HL-60/S4 (cell line): ENCODE results near the gene CFAP74.

Experiments used
- in situ Hi-C: fragments of 300-500 bp; cut with MboI; formaldehyde crosslinking; loops from 2 replicates; pipeline ENCODE4 v1.14.3; 2022; ENCODE audit warnings: low sequenced_read_pairs

The CFAP74 gene

DNA sequence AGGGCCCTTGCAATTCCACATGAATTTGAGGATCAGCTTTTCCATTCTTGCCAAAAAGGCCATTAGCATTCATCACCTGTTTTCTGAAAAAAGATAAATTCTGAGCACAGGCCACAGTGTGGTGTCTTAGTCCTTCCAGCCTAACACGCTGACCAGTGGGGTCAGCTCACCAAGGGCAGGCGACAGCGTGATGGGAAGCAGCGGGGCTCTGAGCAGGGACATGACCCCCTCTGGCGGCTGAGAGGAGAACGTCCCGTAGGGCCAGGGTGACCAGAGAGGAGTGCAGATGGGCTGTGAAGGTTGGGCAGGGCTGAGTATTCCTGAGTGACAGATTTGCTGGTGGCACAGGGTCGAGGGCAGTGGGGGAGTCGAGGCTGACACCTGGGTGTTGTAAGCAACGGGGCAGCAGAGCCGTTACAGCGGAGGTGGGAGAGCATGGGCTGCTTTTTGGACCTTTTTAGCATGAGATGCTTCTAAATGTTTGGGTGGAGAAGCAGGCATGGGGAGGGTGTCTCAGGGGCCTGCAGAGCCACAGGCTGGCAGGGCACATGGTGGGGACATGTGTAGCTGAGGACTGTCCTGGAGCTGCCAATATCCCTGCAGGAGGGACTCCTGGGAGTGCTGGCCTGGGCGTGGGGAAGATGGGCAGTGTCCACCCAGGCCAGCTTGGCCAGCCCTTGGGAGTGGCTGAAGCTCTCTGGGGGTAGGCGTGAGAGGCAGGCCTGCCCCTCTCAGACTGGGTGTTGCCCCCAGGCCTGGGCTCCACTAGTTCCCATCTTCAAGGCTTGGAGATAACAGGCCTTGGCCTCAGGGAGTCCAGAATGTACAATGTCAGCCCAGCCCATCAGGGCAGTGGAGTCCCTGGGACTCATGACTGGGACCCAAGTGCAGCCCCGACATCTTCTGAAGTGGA lies 97.1 kb downstream of the CFAP74 start:
- in situ Hi-C loops: no loop called here

DNA sequence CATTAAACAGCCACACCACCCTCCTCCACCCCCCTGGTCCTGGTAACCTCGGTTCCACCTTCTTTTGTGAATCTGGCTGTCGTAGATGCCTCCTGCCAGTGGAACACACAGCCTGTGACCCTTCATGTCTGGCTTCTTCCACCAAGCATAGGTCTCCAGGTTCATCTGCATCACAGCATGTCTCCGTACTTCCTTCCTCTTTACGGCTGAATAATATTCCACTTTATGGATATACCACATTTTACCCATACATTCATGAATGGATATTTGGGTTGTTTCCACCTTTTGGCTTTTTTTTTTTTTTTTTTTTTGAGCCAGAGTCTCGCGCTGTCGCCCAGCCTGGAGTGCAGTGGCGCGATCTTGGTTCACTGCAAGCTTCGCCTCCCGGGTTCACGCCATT lies 100.4 kb downstream of the CFAP74 start:
- in situ Hi-C loops: no loop called here

DNA sequence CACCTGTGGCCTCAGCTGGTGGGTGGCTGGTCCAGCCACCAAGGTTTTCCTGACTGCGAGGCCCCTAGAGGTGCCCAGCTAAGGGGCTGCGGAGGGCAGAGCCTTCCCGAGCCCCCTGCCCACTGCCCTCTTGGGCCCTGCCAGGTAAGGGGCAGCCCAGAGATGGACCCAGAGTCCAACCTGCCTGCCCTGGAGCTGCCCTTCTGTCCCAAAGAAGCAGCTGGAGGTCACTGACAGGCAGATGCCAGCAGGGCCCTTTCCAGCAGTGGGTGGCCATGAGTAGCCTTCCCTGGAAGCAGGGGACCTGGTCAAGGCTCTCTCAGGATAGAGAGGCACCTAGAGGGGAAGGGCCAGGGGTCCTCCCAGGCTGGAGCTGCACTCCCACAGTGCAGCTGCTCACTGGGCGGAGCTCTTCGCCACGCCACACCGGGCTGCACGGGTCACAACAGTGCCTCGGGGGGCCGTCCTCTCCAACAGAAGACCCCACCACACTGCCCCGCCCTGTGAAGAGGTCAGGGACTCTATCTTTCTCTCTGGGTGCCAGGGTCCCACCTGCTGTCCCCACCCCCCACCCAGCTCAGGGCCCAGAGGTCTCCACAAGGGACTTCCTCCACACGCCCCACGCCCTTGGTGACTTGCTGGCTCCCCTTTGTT lies 101.8 kb downstream of the CFAP74 start:
- in situ Hi-C loops: no loop called here

DNA sequence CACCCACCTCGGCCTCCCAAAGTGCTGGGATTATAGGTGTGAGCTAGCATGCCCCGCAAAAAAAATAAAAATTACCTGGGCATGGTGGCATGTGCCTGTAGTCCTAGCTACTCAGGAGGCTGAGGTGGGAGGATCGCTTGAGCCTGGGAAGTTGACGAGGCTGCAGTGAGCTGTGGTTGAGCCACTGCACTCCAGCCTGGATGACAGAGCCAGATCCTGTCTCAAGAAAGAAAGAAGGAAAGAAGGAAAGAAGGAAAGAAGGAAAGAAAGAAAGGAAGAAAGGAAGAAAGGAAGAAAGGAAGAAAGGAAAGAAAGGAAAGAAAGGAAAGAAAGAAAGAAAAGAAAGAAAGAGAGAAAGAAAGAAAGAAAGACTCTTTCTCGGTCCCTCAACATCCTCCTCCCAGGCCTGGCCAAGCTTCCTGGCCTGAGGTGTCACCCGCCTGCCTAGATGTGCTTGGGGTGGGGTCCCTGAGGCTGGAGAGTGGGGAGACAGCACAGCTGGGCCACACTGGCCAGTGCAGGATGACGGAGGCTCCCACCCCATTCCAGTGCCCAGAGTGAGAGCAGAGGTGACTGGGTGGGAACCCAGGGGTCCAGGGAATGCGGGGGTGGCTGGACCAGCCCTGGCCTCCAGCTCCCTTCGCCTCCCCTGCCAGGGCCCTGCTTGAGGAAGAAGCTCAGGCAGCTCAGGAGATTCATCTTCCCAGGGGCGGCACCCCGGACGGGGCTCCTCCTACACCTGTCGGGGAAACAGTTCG lies 102.5 kb downstream of the CFAP74 start:
- in situ Hi-C loops: no loop called here

DNA sequence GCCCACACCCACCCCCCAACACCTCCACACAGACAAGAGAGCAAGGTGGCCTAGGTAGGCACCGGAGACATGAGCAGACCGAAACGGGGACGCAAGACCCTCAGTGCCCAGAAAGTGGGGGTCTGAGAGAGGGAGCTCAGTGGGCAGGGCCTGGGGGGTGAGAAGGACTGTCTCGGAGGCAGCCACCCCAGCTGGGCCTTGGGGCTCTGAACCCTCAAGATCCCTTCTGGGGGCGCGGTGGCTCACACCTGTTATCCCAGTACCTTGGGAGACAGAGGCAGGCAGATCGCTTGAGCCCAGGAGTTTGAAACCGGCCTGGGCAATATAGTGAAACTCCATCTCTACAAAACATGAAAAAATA lies 103.6 kb downstream of the CFAP74 start:
- in situ Hi-C loops: no loop called here

DNA sequence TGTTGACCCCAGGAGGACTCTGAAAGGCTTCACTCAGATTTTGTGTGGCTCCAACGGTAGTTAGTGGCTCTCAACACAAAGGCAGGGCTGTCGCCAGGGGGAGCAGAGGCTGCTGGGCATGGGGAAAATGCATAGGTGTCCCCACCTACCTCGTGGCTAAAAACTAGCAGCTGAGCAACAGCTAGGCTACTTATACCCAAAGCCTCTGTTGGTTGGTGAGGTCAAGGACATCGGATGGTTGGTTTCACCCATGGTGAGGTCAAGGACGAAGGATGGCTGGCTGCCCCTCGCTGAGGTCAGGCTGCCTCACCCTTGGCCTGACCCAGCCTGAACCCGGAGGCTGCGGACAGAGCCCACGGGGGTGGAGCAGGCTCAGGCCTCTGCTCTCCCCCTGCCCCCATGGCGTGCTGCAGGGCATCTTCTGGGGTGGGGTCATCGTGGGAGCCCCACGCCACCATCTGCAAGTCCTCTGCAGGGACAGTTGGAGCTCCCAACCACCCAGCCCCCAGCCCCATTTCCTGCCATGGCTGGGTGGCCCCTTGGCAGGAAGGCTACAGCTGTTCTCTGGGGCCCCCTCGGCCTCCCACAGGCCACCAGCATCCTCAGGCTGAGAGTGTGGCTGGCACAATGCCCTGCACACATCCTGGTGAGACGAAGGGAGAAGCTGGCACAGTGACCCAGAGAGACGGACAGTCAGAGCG lies 104.2 kb downstream of the CFAP74 start:
- in situ Hi-C loops: no loop called here

DNA sequence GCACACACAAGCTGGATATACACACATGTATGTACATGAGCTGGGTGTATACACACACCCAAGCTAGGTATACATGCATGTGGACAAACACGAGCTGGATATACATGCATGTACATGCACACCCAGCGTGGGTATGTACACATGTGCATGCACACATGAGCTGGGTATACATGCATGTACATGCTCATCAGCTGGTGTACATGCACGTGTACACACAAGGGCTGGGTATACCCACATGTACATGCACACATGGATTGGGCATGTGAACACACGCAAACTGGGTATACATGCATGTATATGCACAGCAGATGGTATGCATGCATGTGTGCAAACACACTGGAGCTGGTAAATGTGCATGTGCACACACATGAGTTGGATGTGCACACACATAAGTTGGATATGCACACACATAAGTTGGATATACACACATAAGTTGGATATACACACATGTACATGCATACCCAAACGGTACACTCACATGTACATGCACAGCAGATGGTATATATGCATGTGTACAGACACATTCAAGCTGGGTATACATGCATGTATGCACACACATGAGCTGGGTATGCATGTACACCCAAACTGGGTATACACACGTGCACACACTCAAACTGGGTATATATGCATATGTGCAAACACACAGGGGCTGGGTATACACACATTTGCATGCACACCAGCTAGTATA lies 105.2 kb downstream of the CFAP74 start:
- in situ Hi-C loops: no loop called here

DNA sequence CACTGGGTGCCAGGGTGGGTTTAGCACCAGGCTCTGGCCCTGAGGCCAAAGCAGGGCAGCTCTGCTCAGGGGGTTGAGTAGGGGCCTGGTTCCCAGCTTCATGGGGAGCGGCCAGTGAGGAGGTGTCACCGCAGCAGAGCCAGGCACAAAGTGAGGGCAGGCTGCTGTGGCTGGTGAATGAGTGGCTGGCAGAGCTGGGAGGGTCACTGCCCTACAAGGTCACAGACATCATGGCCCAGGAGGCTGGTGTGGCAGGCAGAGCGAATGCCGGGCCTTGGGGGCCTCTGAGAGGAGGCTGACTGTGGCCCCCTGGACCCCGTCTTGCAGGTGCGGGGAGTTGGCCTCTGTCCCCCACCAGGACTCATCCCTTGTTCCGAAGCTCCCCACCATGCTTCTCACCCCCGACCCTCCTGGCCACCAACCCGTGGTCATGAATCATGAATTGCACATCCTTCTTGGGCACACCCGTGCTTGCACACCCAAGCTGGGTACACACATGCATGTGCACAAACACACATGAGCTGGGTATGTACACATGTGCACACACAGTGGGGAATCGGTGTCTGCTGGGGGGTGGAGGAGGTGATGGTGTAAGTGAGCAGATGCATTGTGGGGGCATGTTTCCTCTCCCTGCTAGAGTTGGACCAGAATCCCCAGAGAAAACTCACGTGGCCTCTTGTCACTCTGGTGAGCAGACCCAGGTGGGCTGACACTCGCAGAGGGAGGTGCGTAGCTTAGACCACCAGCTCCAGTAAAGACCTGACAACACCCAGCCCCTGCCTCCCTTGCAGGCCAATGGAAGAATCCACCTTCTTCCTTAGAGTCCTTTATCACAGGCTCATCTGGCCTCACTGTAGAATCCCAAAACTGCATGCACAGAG lies 107.9 kb downstream of the CFAP74 start:
- in situ Hi-C loops: no loop called here

DNA sequence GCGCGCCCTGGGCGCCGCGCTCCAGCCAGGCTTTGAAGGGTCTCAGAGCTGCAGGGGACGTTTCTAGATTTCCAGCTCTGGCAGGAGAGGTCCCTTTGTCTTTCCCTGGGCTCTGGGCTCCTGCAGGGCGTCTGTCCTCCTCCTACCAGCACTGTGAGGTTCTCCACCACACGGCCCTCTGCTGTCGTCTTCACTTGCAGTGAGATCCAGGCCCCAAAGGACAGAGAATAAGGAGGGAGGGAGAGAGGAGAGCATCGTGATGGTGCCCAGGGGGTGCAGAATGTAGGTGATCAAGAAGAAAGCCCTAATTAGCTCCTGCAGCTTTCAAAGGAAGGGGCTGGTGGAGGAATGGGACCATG lies 108.5 kb downstream of the CFAP74 start:
- in situ Hi-C loops: no loop called here

DNA sequence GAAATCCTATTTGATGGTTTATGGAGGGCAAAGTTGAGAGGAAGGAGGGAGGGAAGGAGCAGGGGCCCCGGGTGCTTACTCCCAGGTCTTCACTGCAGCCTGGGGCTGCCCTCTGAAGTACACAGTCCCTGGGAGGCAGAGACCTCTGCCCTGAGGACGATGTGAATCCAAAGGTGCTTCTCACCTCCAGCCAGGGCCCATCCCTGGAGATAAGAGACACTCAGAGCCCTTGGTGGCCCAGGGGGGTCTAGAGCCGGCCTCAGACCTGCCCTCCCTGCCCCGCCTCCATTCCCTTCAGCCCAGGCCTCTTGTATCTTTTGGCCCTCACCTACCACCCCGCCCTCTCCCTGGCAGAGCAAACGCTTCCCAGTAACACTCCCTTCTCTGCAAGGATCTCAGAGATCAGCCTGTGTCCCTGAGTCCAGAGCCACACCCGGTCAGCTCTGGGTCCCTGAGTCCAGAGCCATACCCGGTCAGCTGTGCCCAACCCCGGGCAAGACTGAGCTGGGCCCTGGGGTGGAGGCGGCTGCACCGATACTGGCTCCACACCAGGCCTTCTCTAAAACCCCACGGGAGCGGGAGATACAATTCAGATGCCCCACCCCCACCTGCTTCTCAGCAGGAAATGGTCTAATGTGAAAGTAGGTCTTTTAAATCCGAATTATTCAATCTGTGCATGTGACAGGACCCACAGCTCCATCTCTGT lies 109.1 kb downstream of the CFAP74 start:
- in situ Hi-C loops: no loop called here

DNA sequence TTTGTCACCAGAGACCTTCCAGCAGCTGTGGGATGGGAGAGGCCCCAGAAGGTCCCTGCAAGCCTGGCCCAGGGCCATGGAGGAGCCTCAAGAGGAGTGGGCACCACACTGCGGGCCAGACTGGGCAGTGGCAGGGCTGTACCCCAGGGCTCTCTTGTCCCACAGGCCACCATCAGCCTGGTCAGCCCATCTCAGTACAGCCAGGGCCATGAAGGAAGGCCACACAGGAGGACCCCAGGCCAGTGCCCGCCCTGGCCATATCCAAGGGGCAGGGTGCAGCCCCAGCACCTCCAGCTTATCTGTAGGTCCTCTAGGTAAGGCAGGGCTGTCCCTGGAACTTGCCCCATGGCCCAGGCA lies 109.6 kb downstream of the CFAP74 start:
- in situ Hi-C loops: no loop called here

DNA sequence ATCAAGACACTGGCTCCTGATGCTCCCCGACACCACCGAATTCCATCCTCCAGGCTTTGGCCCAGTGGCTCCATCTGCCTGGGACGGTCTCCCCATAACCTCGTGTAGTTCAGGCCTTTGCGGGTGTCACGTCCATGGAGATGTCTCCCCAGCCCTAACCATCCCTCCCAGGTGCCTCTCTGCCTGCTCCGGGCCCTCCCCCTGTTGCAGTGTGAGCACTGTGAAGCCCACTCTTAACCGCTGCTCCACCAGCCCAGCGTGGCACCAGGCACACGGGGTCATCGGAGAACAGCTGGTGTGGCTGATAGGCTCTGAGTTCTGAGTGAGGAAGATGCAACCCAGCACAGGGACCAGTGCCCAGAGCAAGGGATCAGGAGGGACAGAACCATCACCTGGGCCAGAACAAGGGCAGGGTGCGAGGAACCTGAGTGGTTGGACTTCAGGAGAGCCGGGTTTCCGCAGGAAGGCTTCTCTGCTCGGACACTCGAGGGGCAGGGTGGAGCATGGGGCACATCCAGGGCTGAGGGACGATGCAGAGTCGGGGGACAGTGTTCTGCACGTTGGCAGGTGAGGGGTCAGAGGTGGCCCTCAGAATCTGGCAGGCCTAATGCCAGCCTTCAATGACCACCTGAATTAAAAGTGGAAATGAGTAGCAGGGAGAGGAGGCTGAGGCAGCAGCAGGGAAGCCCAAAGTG lies 110.1 kb downstream of the CFAP74 start:
- in situ Hi-C loops: no loop called here

DNA sequence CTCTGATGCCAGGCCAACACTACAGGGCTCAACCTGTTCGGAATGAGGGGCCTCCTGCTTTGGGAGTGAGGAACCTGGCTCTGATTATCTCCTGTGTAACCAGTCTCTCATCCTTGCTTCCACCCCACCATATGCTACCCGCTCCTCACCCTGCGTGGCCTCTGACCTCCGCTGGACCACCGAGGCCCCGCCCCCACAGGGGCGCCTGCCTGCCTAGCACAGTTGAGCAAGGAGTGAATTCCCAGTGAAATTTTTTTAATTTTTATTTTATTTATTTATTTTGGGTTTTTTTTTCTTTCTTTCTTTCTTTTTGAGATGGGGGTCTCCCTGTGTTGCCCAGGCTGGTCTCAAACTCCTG lies 110.8 kb downstream of the CFAP74 start:
- in situ Hi-C loops: no loop called here

DNA sequence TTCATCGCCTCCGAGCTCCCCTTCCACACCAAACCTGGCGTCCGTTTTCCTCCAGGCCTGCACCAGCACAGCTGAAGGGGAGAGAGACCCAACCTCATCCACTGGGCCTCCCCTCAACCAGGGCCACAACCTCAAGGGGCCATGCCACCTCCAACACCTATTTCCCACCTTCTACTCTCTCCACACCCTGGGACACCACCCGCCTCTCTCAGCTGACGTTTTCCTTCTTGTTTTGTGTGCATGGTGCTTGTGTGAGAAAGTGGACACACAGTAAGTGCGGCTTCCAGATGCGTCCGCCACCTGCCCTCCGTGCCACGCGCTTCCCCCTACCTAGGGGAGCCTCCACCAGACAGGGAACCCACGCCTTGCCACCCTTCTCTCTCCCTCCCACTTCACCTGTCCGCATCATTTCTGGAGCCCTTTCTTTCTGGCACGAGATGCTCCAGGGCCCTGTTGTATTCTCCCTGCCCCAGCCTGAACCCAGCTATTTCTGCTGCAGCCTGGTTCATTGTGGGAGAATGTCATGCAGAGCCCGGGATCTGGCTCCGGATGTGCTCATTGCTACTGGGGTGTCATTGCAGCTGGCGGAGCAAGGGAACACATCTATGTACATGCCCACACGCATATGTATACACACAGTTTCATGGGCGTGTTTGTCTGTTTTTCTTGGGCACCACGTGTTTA lies 111.4 kb downstream of the CFAP74 start:
- in situ Hi-C loops: no loop called here

DNA sequence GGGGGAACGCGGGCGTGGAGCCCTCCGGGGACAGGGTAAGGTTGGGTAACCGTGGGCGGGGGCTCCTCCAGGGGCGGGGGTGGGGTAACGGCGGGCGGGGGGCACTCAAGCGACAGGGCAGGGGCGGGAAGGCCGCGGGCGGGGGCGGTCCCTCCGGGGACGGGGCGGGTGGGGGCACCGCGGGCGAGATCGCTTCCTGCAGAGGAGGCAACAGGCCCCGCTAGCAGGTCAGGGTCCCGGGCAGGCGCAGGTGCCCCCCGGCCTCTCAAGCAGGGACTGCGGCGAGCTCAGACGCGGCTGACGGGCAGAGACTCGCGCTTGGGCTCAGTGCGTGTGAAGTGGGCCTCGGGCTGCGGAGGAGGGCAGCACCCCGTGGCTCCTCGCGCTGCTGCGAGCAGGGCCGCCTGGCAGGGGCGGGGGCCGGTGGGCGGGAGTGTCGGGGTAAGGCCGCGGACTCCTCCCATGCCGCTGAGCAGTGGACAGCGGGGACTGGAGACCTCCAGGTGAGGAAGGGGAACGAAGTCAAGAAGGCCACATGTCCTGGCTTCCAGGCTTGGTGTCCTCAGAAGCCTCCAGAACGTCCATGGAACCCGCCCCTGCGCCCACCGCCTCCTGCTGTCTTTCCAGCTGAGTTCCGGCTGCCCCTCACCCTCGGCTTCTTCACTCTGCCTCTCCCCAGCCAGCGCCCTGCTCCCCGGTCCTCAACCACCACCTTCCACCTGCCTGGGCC lies 112.1 kb downstream of the CFAP74 start:
- in situ Hi-C loops: no loop called here

DNA sequence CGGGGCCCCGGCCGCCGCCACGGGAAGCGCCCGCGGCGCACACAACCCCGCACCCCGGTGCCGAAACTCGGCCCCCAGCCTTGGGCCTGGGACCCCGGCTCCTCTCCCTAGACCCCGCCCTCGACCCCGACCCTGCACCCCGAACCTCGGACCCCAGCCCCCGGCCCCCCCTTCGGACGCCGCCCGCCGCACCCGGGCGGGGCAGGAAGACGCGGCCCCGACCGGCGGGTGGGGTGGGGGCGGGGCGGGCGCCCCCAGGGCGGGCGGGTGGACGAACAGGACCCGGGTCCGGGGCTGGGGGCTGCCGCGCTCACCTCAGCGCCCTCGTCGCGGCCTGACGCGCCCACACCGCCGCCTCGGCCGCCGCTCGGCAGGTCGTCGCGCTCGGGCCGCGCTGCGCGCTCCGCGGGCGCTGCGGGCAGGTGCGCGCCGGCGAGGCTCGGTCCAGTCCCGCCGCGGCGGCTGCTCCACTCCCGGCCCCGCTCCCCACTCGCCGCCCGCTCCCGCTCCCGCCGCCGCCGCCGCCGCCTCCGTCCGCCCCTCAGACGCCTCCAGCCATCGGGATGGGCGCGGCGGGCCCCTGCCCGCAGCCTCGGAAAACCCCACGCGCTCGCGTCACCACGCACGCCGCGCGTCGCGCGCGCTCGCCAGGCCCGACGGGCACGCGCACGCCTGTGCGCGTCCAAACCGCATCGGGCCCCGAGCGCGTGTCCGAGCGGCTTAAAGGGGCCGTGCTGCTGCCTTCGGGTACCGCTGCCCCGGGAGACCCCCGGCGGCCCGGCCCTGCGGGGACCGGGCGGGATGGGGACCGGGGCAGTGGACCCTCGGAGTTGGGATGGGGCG lies 112.9 kb downstream of the CFAP74 start, which contains the start of gene GNB1:
GNB1 (minus strand) TSS at position 582 of the 843 bp plus-strand sequence. CDS start 65,634 bp downstream, outside the sequence.
- in situ Hi-C loops: no loop called here
